ENCODE results near the gene PLA2G4D.

- TF ChIP-seq POLR2A (IDR thresholded peaks at IDR 0.05) = no peak
- TF ChIP-seq, protein P1, sequence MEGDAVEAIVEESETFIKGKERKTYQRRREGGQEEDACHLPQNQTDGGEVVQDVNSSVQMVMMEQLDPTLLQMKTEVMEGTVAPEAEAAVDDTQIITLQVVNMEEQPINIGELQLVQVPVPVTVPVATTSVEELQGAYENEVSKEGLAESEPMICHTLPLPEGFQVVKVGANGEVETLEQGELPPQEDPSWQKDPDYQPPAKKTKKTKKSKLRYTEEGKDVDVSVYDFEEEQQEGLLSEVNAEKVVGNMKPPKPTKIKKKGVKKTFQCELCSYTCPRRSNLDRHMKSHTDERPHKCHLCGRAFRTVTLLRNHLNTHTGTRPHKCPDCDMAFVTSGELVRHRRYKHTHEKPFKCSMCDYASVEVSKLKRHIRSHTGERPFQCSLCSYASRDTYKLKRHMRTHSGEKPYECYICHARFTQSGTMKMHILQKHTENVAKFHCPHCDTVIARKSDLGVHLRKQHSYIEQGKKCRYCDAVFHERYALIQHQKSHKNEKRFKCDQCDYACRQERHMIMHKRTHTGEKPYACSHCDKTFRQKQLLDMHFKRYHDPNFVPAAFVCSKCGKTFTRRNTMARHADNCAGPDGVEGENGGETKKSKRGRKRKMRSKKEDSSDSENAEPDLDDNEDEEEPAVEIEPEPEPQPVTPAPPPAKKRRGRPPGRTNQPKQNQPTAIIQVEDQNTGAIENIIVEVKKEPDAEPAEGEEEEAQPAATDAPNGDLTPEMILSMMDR (IDR thresholded peaks at IDR 0.05) = no peak
Measured at GRCh38 chr15:42140383-42141070, 46.2 kb upstream of the PLA2G4D start.
